Thyroid gland (tissue), 4 donors: ENCODE data around the gene SPATC1L. TPM values are rescaled to one million over a fixed set of nuclear protein-coding genes. Genes with fewer than 3 reads are reported as not detected.

Experiments used
- DNase-seq, 2 donors: peaks; one replicate each; pipeline ENCODE4 v3.0.0-alpha.2; 2019
- H3K27ac ChIP-seq, 3 donors: fragments of 200-600 bp; sonication (generic); 1 replicate in 2 of 3; 2 replicates in 1 of 3; pipeline ENCODE4 v1.5.1; 2016 to 2019; ENCODE audit warnings: mild to moderate bottlenecking in 1 of 3, moderate library complexity in 1 of 3
- H3K27me3 ChIP-seq: fragments of 200-600 bp; sonication (generic); one replicate; pipeline ENCODE4 v1.5.1; 2019
- H3K36me3 ChIP-seq, 2 donors: fragments of 200-600 bp; sonication (generic); one replicate each; pipeline ENCODE4 v1.5.1; 2016 to 2019
- H3K4me1 ChIP-seq, 2 donors: fragments of 200-600 bp; sonication (generic); one replicate each; pipeline ENCODE4 v1.5.1; 2017 to 2019
- H3K4me3 ChIP-seq, 3 donors: fragments of 200-600 bp; sonication (generic); replicated peaks in 1 of 3; 1 replicate in 2 of 3; 2 replicates in 1 of 3; pipeline ENCODE4 v1.5.1; 2016; ENCODE audit warnings: mild to moderate bottlenecking in 1 of 3
- H3K9me3 ChIP-seq: fragments of 200-600 bp; sonication (generic); one replicate; pipeline ENCODE4 v1.5.1; 2017
- CTCF ChIP-seq, 6 experiments: fragments of 200-600 bp in 3 of 6; fragments of 450-650 bp in 3 of 6; sonication (generic) in 3 of 6; IDR thresholded peaks; one replicate each; pipeline ENCODE4 v1.5.1; 2016 to 2019; ENCODE audit warnings: antibody characterized with exemption in 6 of 6, mild to moderate bottlenecking in 2 of 6, inconsistent platforms in 1 of 6, moderate library complexity in 1 of 6
- POLR2A ChIP-seq, 2 donors: fragments of 450-650 bp; IDR thresholded peaks; one replicate each; pipeline ENCODE4 v1.6.1; 2017; ENCODE audit warnings: antibody characterized with exemption in 2 of 2, mild to moderate bottlenecking in 2 of 2, moderate library complexity in 1 of 2
- WGBS, 2 donors: methylation state at CpG; one replicate each; pipeline ENCODE4 v1.1.5; 2017; 5-methylcytosine and 5-hydroxymethylcytosine counted together
- intact Hi-C: fragments of 100-400 bp; cut with DNase I; formaldehyde crosslinking; loops from one replicate; pipeline ENCODE4 v1.15.1; 2023
- total RNA-seq, 4 donors: library from RNA; depleted of rRNA; stranded (reverse); fragments of >200 nt; gene quantifications; one replicate each; pipeline ENCODE4 v1.2.3, GENCODE V29; 2016

SPATC1L gene
- total RNA-seq, 4 donors from 2014 or later = 3.5 to 9.0 (median 5.8) TPM

- no peaks in the 10 kb centered on the region for H3K9me3 ChIP-seq
- intact Hi-C loops = no loop called here
- 56 to 75% methylated on average over 11 of the region's 22 CpGs for WGBS, 2 donors
- no peak overlapping the region for H3K4me3 ChIP-seq
- no peaks in the 10 kb centered on the region for H3K36me3 ChIP-seq
- H3K27ac ChIP-seq = no peak overlapping the region
- DNase-seq = no peak
- TF ChIP-seq POLR2A (IDR thresholded peaks at IDR 0.05) (no peak), CTCF (IDR thresholded peaks at IDR 0.05) (no peak)
- no peaks in the 10 kb centered on the region for H3K4me1 ChIP-seq
- H3K27me3 ChIP-seq = no peaks in the 10 kb centered on the region
Measured at GRCh38 chr21:46130831-46131587, 53.2 kb downstream of the SPATC1L start.

- no peak for TF ChIP-seq CTCF (IDR thresholded peaks at IDR 0.05)
- TF ChIP-seq POLR2A (IDR thresholded peaks at IDR 0.05) = no peak
- intact Hi-C loops = no loop called here
- H3K4me1 ChIP-seq = no peaks in the 10 kb centered on the region
- DNase-seq = no peak
- H3K4me3 ChIP-seq = no peak overlapping the region
- no peaks in the 10 kb centered on the region for H3K36me3 ChIP-seq
- H3K27ac ChIP-seq = no peak overlapping the region
- WGBS, 2 donors = 75 to 84% methylated on average over 2 to 17 of the region's 27 CpGs
- H3K27me3 ChIP-seq = no peaks in the 10 kb centered on the region
- no peaks in the 10 kb centered on the region for H3K9me3 ChIP-seq
Measured at GRCh38 chr21:46129846-46130651, 54.2 kb downstream of the SPATC1L start.

GRCh38 chr21:46128933-46129571 is 55.2 kb downstream of the SPATC1L start:
- no peaks in the 10 kb centered on the region for H3K27me3 ChIP-seq
- H3K27ac ChIP-seq = no peak overlapping the region
- H3K9me3 ChIP-seq = no peaks in the 10 kb centered on the region
- intact Hi-C loops = no loop called here
- DNase-seq = peak in 1 of 2 donors; percentile 0
- no peaks in the 10 kb centered on the region for H3K36me3 ChIP-seq
- no peak for TF ChIP-seq POLR2A (IDR thresholded peaks at IDR 0.05)
- no peak for TF ChIP-seq CTCF (IDR thresholded peaks at IDR 0.05)
- 87 to 89% methylated on average over 26 to 44 of the region's 45 CpGs for WGBS, 2 donors
- no peak overlapping the region for H3K4me3 ChIP-seq
- H3K4me1 ChIP-seq = no peaks in the 10 kb centered on the region

- Histone ChIP-seq H3K27ac (no peak overlapping the region), H3K36me3 (no peaks in the 10 kb centered on the region), H3K27me3 (no peaks in the 10 kb centered on the region), H3K4me1 (no peaks in the 10 kb centered on the region), H3K9me3 (no peaks in the 10 kb centered on the region), H3K4me3 (no peak overlapping the region)
- 73 to 80% methylated on average over 23 of the region's 23 CpGs for WGBS, 2 donors
- DNase-seq = peak in 1 of 2 donors; percentile 0
- intact Hi-C loops = no loop called here
- TF ChIP-seq POLR2A (IDR thresholded peaks at IDR 0.05) (no peak), CTCF (IDR thresholded peaks at IDR 0.05) (no peak)
Measured at GRCh38 chr21:46128106-46128932, 55.9 kb downstream of the SPATC1L start.
